GM23338 (cell line): ENCODE data around the gene PPP2R1A. TPM values are rescaled to one million over a fixed set of nuclear protein-coding genes. Genes with fewer than 3 reads are reported as not detected.

Experiments used
- ATAC-seq: fragments of 200-7000 bp; cut with Tn5 transposase; 3 replicates; pipeline ENCODE4 v1.9.1; 2020
- DNase-seq: peaks from one replicate; pipeline ENCODE4 v3.0.0-alpha.2; 2015; ENCODE audit warnings: low spot score
- H2AFZ ChIP-seq: fragments of 200-600 bp; sonication (generic); 2 replicates; pipeline ENCODE4 v1.8.0; 2016; ENCODE audit warnings: antibody characterized with exemption, mild to moderate bottlenecking, moderate library complexity
- H3F3A ChIP-seq: fragments of 200-600 bp; sonication (generic); replicated peaks from 2 replicates; pipeline ENCODE4 v1.8.0; 2017; ENCODE audit warnings: antibody characterized with exemption, mixed run types, low read depth
- H3K27ac ChIP-seq: fragments of 200-600 bp; sonication (generic); 2 replicates; pipeline ENCODE4 v1.6.1; 2016; ENCODE audit warnings: low read depth
- H3K27me3 ChIP-seq: fragments of 200-600 bp; sonication (generic); 2 replicates; pipeline ENCODE4 v1.8.0; 2016; ENCODE audit warnings: mild to moderate bottlenecking, mixed run types, moderate library complexity; ENCODE audit not compliant: insufficient read depth
- H3K36me3 ChIP-seq: fragments of 200-600 bp; sonication (generic); 2 replicates; pipeline ENCODE4 v1.8.0; 2016; ENCODE audit warnings: mild to moderate bottlenecking; ENCODE audit not compliant: insufficient read depth
- H3K4me1 ChIP-seq: fragments of 200-600 bp; sonication (generic); 2 replicates; pipeline ENCODE4 v1.8.0; 2016; ENCODE audit warnings: mild to moderate bottlenecking, moderate library complexity; ENCODE audit not compliant: insufficient read depth
- H3K4me2 ChIP-seq: fragments of 200-600 bp; sonication (generic); 2 replicates; pipeline ENCODE4 v1.7.1; 2017; ENCODE audit warnings: mixed run types
- H3K4me3 ChIP-seq: fragments of 200-600 bp; sonication (generic); 2 replicates; pipeline ENCODE4 v1.6.1; 2016; ENCODE audit warnings: mixed run types
- H3K79me2 ChIP-seq: fragments of 200-600 bp; sonication (generic); replicated peaks from 2 replicates; pipeline ENCODE4 v1.8.0; 2017; ENCODE audit warnings: mild to moderate bottlenecking; ENCODE audit not compliant: insufficient read depth
- H3K9me2 ChIP-seq: fragments of 200-600 bp; sonication (generic); 2 replicates; pipeline ENCODE4 v1.8.0; 2017; ENCODE audit not compliant: insufficient read depth
- H4K20me1 ChIP-seq: fragments of 200-600 bp; sonication (generic); replicated peaks from 2 replicates; pipeline ENCODE4 v1.8.0; 2017; ENCODE audit warnings: mild to moderate bottlenecking; ENCODE audit not compliant: insufficient read depth
- H3K27ac Mint-ChIP-seq: 2 replicates; pipeline ENCODE4 v1.8.0; 2020; ENCODE audit warnings: inconsistent platforms, mild to moderate bottlenecking, moderate library complexity, mixed read lengths
- H3K27me3 Mint-ChIP-seq: 3 replicates; pipeline ENCODE4 v1.8.0; 2022; ENCODE audit warnings: low read depth, mild to moderate bottlenecking, moderate library complexity, mixed read lengths, inconsistent platforms; ENCODE audit not compliant: insufficient read depth, poor library complexity
- H3K36me3 Mint-ChIP-seq: 3 replicates; pipeline ENCODE4 v1.8.0; 2021; ENCODE audit warnings: low read depth, mild to moderate bottlenecking, inconsistent platforms, moderate library complexity, mixed read lengths
- H3K4me1 Mint-ChIP-seq: 3 replicates; pipeline ENCODE4 v1.8.0; 2020; ENCODE audit warnings: mild to moderate bottlenecking, inconsistent platforms, mixed read lengths
- H3K4me3 Mint-ChIP-seq: 3 replicates; pipeline ENCODE4 v1.8.0; 2021; ENCODE audit warnings: moderate library complexity, mild to moderate bottlenecking, inconsistent platforms, mixed read lengths
- H3K9me3 Mint-ChIP-seq: 3 replicates; pipeline ENCODE4 v1.8.0; 2020; ENCODE audit warnings: moderate library complexity, mild to moderate bottlenecking, inconsistent platforms, mixed read lengths
- CREB1 ChIP-seq: fragments of 250-450 bp; sonication (Bioruptor Pico); IDR thresholded peaks from 2 replicates; pipeline ENCODE4 v1.5.0; 2020; ENCODE audit warnings: low read depth, mild to moderate bottlenecking, moderate library complexity
- EZH2 ChIP-seq: fragments of 200-600 bp; sonication (generic); IDR thresholded peaks from one replicate; pipeline ENCODE4 v1.8.0; 2017; ENCODE audit warnings: antibody characterized with exemption, mild to moderate bottlenecking, low read depth; ENCODE audit not compliant: unreplicated experiment
- EZH2phosphoT487 ChIP-seq: fragments of 200-600 bp; sonication (generic); IDR thresholded peaks from one replicate; pipeline ENCODE4 v1.8.1; 2018; ENCODE audit warnings: antibody characterized with exemption; ENCODE audit not compliant: unreplicated experiment
- JUNB ChIP-seq: IDR thresholded peaks from one replicate; pipeline ENCODE4 v1.6.1; 2016; ENCODE audit warnings: antibody characterized with exemption; ENCODE audit not compliant: unreplicated experiment
- NANOG ChIP-seq: IDR thresholded peaks from 2 replicates; pipeline ENCODE4 v1.6.1; 2016; ENCODE audit warnings: antibody characterized with exemption, borderline replicate concordance
- STAT1 ChIP-seq: IDR thresholded peaks from one replicate; pipeline ENCODE4 v1.6.1; 2016; ENCODE audit warnings: antibody characterized with exemption; ENCODE audit not compliant: unreplicated experiment
- ZNF114 ChIP-seq: fragments of 250-450 bp; sonication (Bioruptor Pico); IDR thresholded peaks from 2 replicates; pipeline ENCODE4 v1.5.0; 2020; ENCODE audit warnings: mild to moderate bottlenecking, moderate library complexity
- ZNF331 ChIP-seq: fragments of 250-450 bp; sonication (Bioruptor Pico); IDR thresholded peaks from 2 replicates; pipeline ENCODE4 v1.5.0; 2020; ENCODE audit warnings: low read depth, mild to moderate bottlenecking, moderate library complexity
- polyA plus RNA-seq: library from polyadenylated mRNA; unstranded; fragments of >200 nt; fragmentation: Nextera tagmentation; extraction: Ambion mirVana; gene quantifications from 2 replicates; pipeline ENCODE4 v1.2.1, GENCODE V29; 2016
- total RNA-seq: library from RNA; depleted of rRNA; stranded (reverse); fragments of >200 nt; shearing (Covaris generic); gene quantifications from 2 replicates; pipeline ENCODE4 v1.2.3, GENCODE V29; 2014
- TF ChIP-seq, protein P1 (sequence below): IDR thresholded peaks from 2 replicates; pipeline ENCODE4 v1.6.1; 2016; ENCODE audit warnings: antibody characterized with exemption
- TF ChIP-seq, protein P2 (sequence below): fragments of 250-450 bp; sonication (Bioruptor Pico); IDR thresholded peaks from 2 replicates; pipeline ENCODE4 v1.5.0; 2020; ENCODE audit warnings: mild to moderate bottlenecking, moderate library complexity
- TF ChIP-seq, protein P3 (sequence below), 2 experiments: fragments of 200-600 bp in 1 of 2; sonication (generic) in 1 of 2; conservative IDR thresholded peaks; 2 replicates each; pipeline versions ENCODE4 v1.5.1 to v1.6.1; 2016 to 2017; ENCODE audit warnings: antibody characterized with exemption in 2 of 2, low read depth in 2 of 2, mild to moderate bottlenecking in 2 of 2, moderate library complexity in 1 of 2

Gene PPP2R1A
- total and polyA plus RNA-seq, 2 experiments from 2014 or later: 212 to 381 TPM

DNA sequence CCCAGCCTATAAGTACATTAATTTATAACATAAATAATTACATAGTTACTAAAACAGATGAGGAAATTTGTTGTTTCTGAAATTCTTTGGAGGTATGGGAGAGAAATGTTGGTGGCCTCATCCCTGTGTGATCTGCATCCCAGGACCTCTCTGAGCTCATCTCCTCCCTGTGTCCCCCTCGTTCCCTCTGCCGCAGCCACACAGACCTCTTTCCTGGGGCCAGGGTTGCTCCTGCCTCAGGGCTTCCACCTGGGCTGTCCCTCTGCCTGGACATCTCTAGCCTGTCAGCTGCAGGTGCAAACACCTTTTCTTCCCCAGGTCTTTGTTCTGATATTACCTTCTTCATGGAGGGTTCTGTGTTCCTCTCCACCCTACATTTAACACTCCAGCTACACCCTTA lies 83.4 kb downstream of the PPP2R1A start:
- Mint-ChIP-seq H3K36me3 (peaks cover 61% of the 10 kb centered on the region), H3K4me1 (peaks cover 30% of the 10 kb centered on the region; the same call in 2 of the 3 replicates), H3K4me3 (no peak overlapping the region), H3K27me3 (peaks cover 17% of the 10 kb centered on the region), H3K27ac (no peak overlapping the region), H3K9me3 (peaks cover 9% of the 10 kb centered on the region)
- no peak overlapping the region for H3K27ac ChIP-seq
- H2AFZ ChIP-seq: no peak overlapping the region
- no peaks in the 10 kb centered on the region for H3F3A ChIP-seq
- H3K9me2 ChIP-seq: no peaks in the 10 kb centered on the region; the same call in 1 of the 2 replicates
- H3K4me2 ChIP-seq: no peak overlapping the region
- TF ChIP-seq NANOG (no peak), EZH2 (no peak)
- TF ChIP-seq, protein P1, sequence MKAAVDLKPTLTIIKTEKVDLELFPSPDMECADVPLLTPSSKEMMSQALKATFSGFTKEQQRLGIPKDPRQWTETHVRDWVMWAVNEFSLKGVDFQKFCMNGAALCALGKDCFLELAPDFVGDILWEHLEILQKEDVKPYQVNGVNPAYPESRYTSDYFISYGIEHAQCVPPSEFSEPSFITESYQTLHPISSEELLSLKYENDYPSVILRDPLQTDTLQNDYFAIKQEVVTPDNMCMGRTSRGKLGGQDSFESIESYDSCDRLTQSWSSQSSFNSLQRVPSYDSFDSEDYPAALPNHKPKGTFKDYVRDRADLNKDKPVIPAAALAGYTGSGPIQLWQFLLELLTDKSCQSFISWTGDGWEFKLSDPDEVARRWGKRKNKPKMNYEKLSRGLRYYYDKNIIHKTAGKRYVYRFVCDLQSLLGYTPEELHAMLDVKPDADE: no peak
- H3K27me3 ChIP-seq: no peaks in the 10 kb centered on the region
- H3K4me1 ChIP-seq: peaks cover 21% of the 10 kb centered on the region
- H3K79me2 ChIP-seq: peaks cover 88% of the 10 kb centered on the region
- ATAC-seq: no peak
- no peak overlapping the region for H3K4me3 ChIP-seq
- peaks cover 53% of the 10 kb centered on the region for H4K20me1 ChIP-seq
- no peak for DNase-seq
- peaks cover 5% of the 10 kb centered on the region; the same call in 1 of the 2 replicates for H3K36me3 ChIP-seq

DNA sequence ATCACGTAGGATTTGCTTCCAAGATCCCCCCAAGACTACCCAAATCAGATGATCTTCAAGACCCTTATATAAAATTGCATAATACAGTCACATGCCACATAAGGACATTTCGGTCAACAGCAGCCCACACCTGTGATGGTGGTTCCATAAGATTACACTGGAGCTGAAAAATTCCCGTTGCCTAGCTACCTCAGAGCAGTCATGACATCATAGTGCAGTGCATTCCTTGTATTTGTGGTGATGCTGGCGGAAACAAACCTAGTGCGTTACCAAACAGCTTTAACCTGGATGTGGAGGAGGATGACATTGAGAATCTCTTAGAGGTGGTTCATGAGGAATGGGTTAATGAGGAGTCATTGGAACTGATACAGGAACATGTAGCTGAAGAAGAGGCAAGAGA lies 84.3 kb downstream of the PPP2R1A start:
- peaks cover 62% of the 10 kb centered on the region for H4K20me1 ChIP-seq
- H3K9me2 ChIP-seq: no peaks in the 10 kb centered on the region; the same call in 1 of the 2 replicates
- H2AFZ ChIP-seq: no peak overlapping the region
- peaks cover 30% of the 10 kb centered on the region; the same call in 2 of the 3 replicates for H3K4me1 Mint-ChIP-seq
- no peak overlapping the region for H3K27ac Mint-ChIP-seq
- no peak overlapping the region for H3K27ac ChIP-seq
- H3K9me3 Mint-ChIP-seq: peaks cover 9% of the 10 kb centered on the region
- peaks cover 17% of the 10 kb centered on the region for H3K27me3 Mint-ChIP-seq
- DNase-seq (no peak), ATAC-seq (no peak)
- peaks cover 21% of the 10 kb centered on the region for H3K4me1 ChIP-seq
- H3K4me2 ChIP-seq: no peak overlapping the region
- no peak overlapping the region for H3K4me3 Mint-ChIP-seq
- peaks cover 5% of the 10 kb centered on the region; the same call in 1 of the 2 replicates for H3K36me3 ChIP-seq
- peaks cover 96% of the 10 kb centered on the region for H3K79me2 ChIP-seq
- no peaks in the 10 kb centered on the region for H3K27me3 ChIP-seq
- H3F3A ChIP-seq: no peaks in the 10 kb centered on the region
- H3K4me3 ChIP-seq: no peak overlapping the region
- H3K36me3 Mint-ChIP-seq: peaks cover 69% of the 10 kb centered on the region
- TF ChIP-seq, protein P1: no peak
- TF ChIP-seq ZNF331 (CRISPR knock-in tag) (no peak), ZNF114 (CRISPR knock-in tag) (no peak), EZH2phosphoT487 (no peak), CREB1 (CRISPR knock-in tag) (no peak), NANOG (no peak), JUNB (no peak), STAT1 (no peak)
- TF ChIP-seq, protein P2, sequence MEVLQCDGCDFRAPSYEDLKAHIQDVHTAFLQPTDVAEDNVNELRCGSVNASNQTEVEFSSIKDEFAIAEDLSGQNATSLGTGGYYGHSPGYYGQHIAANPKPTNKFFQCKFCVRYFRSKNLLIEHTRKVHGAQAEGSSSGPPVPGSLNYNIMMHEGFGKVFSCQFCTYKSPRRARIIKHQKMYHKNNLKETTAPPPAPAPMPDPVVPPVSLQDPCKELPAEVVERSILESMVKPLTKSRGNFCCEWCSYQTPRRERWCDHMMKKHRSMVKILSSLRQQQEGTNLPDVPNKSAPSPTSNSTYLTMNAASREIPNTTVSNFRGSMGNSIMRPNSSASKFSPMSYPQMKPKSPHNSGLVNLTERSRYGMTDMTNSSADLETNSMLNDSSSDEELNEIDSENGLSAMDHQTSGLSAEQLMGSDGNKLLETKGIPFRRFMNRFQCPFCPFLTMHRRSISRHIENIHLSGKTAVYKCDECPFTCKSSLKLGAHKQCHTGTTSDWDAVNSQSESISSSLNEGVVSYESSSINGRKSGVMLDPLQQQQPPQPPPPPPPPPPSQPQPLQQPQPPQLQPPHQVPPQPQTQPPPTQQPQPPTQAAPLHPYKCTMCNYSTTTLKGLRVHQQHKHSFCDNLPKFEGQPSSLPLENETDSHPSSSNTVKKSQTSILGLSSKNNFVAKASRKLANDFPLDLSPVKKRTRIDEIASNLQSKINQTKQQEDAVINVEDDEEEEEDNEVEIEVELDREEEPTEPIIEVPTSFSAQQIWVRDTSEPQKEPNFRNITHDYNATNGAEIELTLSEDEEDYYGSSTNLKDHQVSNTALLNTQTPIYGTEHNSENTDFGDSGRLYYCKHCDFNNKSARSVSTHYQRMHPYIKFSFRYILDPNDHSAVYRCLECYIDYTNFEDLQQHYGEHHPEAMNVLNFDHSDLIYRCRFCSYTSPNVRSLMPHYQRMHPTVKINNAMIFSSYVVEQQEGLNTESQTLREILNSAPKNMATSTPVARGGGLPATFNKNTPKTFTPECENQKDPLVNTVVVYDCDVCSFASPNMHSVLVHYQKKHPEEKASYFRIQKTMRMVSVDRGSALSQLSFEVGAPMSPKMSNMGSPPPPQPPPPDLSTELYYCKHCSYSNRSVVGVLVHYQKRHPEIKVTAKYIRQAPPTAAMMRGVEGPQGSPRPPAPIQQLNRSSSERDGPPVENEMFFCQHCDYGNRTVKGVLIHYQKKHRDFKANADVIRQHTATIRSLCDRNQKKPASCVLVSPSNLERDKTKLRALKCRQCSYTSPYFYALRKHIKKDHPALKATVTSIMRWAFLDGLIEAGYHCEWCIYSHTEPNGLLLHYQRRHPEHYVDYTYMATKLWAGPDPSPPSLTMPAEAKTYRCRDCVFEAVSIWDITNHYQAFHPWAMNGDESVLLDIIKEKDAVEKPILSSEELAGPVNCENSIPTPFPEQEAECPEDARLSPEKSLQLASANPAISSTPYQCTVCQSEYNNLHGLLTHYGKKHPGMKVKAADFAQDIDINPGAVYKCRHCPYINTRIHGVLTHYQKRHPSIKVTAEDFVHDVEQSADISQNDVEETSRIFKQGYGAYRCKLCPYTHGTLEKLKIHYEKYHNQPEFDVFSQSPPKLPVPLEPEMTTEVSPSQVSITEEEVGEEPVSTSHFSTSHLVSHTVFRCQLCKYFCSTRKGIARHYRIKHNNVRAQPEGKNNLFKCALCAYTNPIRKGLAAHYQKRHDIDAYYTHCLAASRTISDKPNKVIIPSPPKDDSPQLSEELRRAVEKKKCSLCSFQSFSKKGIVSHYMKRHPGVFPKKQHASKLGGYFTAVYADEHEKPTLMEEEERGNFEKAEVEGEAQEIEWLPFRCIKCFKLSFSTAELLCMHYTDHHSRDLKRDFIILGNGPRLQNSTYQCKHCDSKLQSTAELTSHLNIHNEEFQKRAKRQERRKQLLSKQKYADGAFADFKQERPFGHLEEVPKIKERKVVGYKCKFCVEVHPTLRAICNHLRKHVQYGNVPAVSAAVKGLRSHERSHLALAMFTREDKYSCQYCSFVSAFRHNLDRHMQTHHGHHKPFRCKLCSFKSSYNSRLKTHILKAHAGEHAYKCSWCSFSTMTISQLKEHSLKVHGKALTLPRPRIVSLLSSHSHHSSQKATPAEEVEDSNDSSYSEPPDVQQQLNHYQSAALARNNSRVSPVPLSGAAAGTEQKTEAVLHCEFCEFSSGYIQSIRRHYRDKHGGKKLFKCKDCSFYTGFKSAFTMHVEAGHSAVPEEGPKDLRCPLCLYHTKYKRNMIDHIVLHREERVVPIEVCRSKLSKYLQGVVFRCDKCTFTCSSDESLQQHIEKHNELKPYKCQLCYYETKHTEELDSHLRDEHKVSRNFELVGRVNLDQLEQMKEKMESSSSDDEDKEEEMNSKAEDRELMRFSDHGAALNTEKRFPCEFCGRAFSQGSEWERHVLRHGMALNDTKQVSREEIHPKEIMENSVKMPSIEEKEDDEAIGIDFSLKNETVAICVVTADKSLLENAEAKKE (CRISPR knock-in tag): no peak
- TF ChIP-seq, protein P3, sequence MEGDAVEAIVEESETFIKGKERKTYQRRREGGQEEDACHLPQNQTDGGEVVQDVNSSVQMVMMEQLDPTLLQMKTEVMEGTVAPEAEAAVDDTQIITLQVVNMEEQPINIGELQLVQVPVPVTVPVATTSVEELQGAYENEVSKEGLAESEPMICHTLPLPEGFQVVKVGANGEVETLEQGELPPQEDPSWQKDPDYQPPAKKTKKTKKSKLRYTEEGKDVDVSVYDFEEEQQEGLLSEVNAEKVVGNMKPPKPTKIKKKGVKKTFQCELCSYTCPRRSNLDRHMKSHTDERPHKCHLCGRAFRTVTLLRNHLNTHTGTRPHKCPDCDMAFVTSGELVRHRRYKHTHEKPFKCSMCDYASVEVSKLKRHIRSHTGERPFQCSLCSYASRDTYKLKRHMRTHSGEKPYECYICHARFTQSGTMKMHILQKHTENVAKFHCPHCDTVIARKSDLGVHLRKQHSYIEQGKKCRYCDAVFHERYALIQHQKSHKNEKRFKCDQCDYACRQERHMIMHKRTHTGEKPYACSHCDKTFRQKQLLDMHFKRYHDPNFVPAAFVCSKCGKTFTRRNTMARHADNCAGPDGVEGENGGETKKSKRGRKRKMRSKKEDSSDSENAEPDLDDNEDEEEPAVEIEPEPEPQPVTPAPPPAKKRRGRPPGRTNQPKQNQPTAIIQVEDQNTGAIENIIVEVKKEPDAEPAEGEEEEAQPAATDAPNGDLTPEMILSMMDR (conservative IDR thresholded peaks at IDR 0.05; ENCODE audit: low read depth in 2 of 2): no peak
